Measurements from ENCODE around the gene PDE3B.
"Not testable (repeated sequence)": the region's sequence is repeated elsewhere in the genome, so short reads cannot be mapped to it uniquely, and the experiment has no call there.

Gene PDE3B

GRCh38 chr11:14643697-14644225 is at the start of gene PDE3B:
Gene PDE3B, plus strand, starts transcription at chr11:14643804. Its CDS starts 272 bp downstream, at chr11:14644076.
- DNase-seq (ENCODE audit: low read depth in 1 of 2, low spot score in 1 of 2): peak; percentile 41 to 63

DNA sequence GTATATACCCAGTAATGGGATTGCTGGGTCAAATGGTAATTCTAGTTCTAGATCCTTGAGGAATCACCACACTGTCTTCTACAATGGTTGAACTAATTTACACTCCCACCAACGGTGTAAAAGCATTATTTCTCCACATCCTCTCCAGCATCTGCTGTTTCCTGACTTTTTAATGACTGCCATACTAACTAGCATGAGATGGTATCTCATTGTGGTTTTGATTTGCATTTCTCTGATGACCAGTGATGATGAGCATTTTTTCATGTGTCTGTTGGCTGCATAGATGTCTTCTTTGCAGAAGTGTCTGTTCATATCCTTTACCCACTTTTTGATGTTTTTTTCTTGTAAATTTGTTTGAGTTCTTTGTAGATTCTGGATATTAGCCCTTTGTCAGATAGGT is 48.3 kb upstream of the PDE3B start:
- DNase-seq (ENCODE audit: low read depth in 1 of 2, low spot score in 1 of 2): not testable (repeated sequence)

DNA sequence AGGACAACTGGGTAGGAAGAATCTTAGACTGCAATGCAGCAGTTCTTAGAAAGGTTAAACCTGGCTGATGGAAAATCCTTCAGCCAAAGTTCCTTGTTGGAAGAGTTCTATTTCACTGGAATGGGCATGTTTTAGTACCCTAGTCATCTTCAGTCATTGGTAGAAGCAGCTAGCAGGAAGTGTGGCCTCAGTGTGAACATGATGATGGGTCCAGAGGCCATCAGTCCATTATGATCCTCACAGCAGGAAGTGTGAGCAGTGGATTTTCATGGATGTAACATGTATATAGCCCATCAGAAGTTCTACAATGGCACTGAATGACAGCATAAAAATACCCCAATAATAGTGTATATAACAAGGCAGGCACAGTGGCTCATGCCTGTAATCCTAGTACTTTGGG is 35.9 kb upstream of the PDE3B start:
- DNase-seq (ENCODE audit: low read depth in 1 of 2, low spot score in 1 of 2): no peak

- DNase-seq (ENCODE audit: low read depth in 1 of 2, low spot score in 1 of 2): no peak
Measured at GRCh38 chr11:14609902-14610301, 33.7 kb upstream of the PDE3B start.

- no peak for DNase-seq (ENCODE audit: low read depth in 1 of 2, low spot score in 1 of 2)
Measured at GRCh38 chr11:14611939-14612338, 31.7 kb upstream of the PDE3B start.

DNA sequence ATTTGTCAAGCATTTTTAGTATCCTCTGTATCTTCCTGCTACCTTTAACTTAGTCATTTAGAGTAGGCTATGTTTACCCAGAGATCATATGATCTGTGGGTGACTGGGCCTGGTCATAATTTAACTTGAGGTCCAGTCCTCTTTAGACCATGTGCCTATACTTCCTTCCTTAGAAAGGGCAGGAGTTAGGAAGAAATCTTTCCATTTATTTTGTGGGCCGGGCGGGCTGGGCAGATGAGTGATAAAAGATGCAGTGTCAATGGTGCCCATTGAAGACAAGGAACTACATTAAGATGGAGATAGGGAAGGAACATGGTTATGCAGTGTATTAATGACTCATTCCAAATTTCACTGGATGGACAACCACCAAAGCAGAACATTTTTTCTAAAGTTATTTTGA is 30.9 kb upstream of the PDE3B start:
- DNase-seq (ENCODE audit: low read depth in 1 of 2, low spot score in 1 of 2): no peak

- no peak for DNase-seq (ENCODE audit: low read depth in 1 of 2, low spot score in 1 of 2)
Measured at GRCh38 chr11:14614091-14614622, 29.4 kb upstream of the PDE3B start.

DNA sequence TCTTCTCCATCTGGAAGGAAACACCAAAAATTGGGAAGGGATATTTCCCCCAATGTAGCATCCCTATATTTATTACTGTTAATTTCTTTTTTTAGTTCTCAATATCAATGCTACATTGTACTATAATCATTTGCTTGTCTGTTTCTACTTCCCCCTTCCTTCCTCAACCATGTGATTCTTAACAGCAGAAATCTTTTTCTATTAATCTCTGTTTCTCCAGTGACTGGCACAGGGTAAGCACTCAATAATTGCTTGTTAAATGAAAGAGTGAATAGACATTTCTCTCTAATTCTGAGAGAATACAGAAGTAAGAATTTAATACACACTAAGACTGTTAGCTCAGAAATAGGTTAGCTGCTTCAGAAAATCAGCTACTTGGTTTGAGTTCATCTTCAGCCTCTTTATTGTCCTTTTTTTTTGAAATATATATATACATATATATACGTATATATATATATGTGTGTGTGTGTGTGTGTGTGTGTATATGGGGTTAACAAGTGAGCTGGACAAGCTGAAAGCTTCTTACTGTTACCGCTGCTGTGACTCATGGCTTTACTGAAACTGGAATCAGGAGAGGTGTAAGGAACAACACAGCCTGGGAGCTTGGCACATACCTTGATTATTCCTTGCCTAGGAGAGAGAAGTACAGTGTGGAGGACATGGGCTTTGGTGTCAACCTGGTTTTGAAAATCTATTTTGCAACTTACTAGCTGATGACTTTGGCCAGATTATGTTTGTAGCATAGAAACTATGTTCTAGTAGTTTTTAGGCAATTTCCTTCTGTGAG is 26.2 kb upstream of the PDE3B start:
- DNase-seq (ENCODE audit: low read depth in 1 of 2, low spot score in 1 of 2): no peak

DNA sequence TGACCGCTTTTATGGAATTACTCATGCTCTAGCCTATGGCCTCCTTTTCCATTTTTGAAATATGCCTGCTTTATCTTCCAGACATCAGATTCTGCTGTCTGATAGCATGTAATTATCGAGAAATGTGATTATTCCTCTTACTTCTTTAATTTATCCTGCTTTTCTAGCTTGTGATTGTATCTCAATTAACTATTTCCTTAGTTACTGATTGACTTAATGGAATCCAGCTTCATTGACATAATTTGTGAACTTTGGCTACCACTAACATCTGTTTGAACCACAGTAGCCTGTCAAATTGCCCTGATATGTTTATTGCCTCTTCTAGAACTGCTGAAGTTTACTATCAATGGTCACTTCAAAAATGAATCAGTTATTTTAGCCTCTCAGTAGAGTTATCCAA is 25.5 kb upstream of the PDE3B start:
- no peak for DNase-seq (ENCODE audit: low read depth in 1 of 2, low spot score in 1 of 2)

- DNase-seq (ENCODE audit: low read depth in 1 of 2, low spot score in 1 of 2): no peak
Measured at GRCh38 chr11:14619603-14620531, 23.7 kb upstream of the PDE3B start.

- no peak for DNase-seq (ENCODE audit: low read depth in 1 of 2, low spot score in 1 of 2)
Measured at GRCh38 chr11:14622223-14622954, 21.2 kb upstream of the PDE3B start.

DNA sequence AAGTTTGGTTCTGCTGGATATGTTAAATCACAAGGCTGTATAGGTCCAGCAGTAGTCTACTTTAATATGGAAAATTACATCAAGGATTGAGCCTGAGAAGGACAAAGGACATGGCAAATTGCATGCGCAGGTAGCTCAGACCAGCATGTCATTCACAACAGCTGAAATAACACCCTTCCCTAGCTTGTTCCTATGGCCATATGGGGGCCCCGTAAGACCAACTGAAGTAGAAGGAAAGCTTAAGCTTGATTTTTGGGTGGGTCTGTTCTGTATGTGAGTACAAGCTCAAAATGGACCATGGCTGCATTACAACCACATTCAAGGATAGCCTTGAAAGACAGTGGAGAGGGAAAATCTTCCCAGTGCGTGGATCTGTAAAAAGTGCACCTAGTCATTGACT is 20.6 kb upstream of the PDE3B start:
- no peak for DNase-seq (ENCODE audit: low read depth in 1 of 2, low spot score in 1 of 2)

- DNase-seq (ENCODE audit: low read depth in 1 of 2, low spot score in 1 of 2): no peak
Measured at GRCh38 chr11:14625586-14626205, 17.9 kb upstream of the PDE3B start.

DNA sequence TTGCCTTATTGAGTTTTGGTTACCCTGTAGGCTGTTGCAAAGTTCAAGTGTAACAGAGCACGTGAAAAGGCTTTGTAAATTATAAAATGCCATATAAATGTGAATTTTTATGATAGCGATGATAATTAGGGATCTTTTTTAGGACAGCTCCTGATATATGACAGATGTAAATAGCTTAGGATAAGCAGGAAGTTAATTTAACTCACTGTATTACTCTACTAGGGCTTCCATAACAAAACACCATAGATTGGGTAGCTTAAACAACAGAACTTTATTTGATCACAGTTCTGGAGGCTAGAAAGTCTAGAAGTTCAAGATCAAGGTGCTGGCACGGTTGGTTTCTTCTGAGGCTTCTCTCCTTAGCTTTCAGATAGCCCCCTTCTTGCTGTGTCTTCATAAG is 17.0 kb upstream of the PDE3B start:
- no peak for DNase-seq (ENCODE audit: low read depth in 1 of 2, low spot score in 1 of 2)

DNA sequence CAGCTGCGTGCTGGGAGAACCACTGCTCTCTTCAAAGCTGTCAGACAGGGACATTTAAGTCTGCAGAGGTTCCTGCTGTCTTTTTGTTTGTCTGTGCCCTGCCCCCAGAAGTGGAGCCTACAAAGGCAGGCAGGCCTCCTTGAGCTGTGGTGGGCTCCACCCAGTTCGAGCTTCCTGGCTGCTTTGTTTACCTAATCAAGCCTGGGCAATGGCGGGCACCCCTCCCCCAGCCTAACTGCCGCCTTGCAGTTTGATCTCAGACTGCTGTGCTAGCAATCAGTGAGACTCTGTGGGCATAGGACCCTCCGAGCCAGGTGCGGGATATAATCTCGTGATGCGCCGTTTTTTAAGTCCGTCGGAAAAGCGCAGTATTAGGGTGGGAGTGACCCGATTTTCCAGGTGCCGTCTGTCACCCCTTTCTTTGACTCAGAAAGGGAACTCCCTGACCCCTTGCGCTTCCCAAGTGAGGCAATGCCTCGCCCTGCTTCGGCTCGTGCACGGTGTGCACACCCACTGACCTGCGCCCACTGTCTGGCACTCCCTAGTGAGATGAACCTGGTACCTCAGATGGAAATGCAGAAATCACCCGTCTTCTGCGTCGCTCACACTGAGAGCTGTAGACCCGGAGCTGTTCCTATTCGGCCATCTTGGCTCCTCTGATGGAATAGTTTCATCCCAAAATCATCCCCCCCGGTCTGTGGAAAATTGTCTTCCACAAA is 9.9 kb upstream of the PDE3B start:
- DNase-seq (ENCODE audit: low read depth in 1 of 2, low spot score in 1 of 2): not testable (repeated sequence)

GRCh38 chr11:14634813-14635212 is 8.8 kb upstream of the PDE3B start:
- no peak for DNase-seq (ENCODE audit: low read depth in 1 of 2, low spot score in 1 of 2)

- no peak for DNase-seq (ENCODE audit: low read depth in 1 of 2, low spot score in 1 of 2)
Measured at GRCh38 chr11:14635546-14635945, 8.1 kb upstream of the PDE3B start.

- DNase-seq (ENCODE audit: low read depth in 1 of 2, low spot score in 1 of 2): no peak
Measured at GRCh38 chr11:14636119-14636518, 7.5 kb upstream of the PDE3B start.

GRCh38 chr11:14637868-14638409 is 5.7 kb upstream of the PDE3B start:
- no peak for DNase-seq (ENCODE audit: low read depth in 1 of 2, low spot score in 1 of 2)

DNA sequence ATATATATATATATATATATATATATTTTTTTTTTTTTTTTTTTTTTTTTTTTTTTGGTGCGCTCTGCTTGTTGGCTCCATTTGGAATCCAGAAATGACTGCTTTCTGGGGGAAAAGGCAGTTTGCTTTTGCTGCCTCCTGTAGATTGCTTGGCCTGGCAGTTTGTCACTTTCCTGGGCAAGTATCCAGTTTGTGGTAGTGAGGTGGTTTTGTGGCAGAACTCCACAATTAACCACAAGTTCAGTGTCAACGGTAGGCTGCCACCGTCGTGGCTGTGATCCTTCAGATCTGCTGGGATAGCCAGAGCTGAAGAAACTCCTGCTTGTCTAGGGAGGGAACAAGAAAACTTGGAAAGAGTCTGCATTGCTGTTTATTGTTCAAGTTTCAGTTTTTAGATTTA is 5.0 kb upstream of the PDE3B start:
- DNase-seq (ENCODE audit: low read depth in 1 of 2, low spot score in 1 of 2): no peak
